IPS-15b (cell line): ENCODE results near the gene LRG1.
"Not testable (repeated sequence)": the region's sequence is repeated elsewhere in the genome, so short reads cannot be mapped to it uniquely, and the experiment has no call there.

Experiments used
- H3K27me3 ChIP-seq: one replicate; pipeline ENCODE4 v1.6.1; 2013; ENCODE audit warnings: low read length; ENCODE audit not compliant: control insufficient read depth, insufficient read depth
- H3K36me3 ChIP-seq: one replicate; pipeline ENCODE4 v1.6.1; 2013; ENCODE audit warnings: low read length; ENCODE audit not compliant: control insufficient read depth, insufficient read depth
- H3K4me1 ChIP-seq: one replicate; pipeline ENCODE4 v1.6.1; 2013; ENCODE audit warnings: mild to moderate bottlenecking, low read length; ENCODE audit not compliant: control insufficient read depth, insufficient read depth
- H3K4me3 ChIP-seq: one replicate; pipeline ENCODE4 v1.5.1; 2013; ENCODE audit warnings: low read depth, low read length
- H3K9ac ChIP-seq: one replicate; pipeline ENCODE4 v1.6.1; 2013; ENCODE audit warnings: low read depth, mild to moderate bottlenecking, low read length
- H3K9me3 ChIP-seq: one replicate; pipeline ENCODE4 v1.6.1; 2013; ENCODE audit warnings: mild to moderate bottlenecking, low read length; ENCODE audit not compliant: control insufficient read depth, insufficient read depth

Gene LRG1

GRCh38 chr19:4570402-4570801 lies 30.6 kb upstream of the LRG1 start:
- Histone ChIP-seq H3K4me1 (peaks cover under 1% of the 10 kb centered on the region), H3K27me3 (no peaks in the 10 kb centered on the region), H3K9ac (no peak overlapping the region), H3K36me3 (no peaks in the 10 kb centered on the region), H3K9me3 (no peaks in the 10 kb centered on the region), H3K4me3 (no peak overlapping the region)

GRCh38 chr19:4568886-4569285 lies 29.1 kb upstream of the LRG1 start:
- no peaks in the 10 kb centered on the region for H3K36me3 ChIP-seq
- H3K9me3 ChIP-seq, result no peaks in the 10 kb centered on the region
- no peak overlapping the region for H3K4me3 ChIP-seq
- no peaks in the 10 kb centered on the region for H3K4me1 ChIP-seq
- no peak overlapping the region for H3K9ac ChIP-seq
- no peaks in the 10 kb centered on the region for H3K27me3 ChIP-seq

GRCh38 chr19:4567584-4568071 lies 27.8 kb upstream of the LRG1 start:
- Histone ChIP-seq H3K27me3 (no peaks in the 10 kb centered on the region), H3K4me1 (no peaks in the 10 kb centered on the region), H3K36me3 (no peaks in the 10 kb centered on the region), H3K9me3 (no peaks in the 10 kb centered on the region), H3K4me3 (no peak overlapping the region), H3K9ac (no peak overlapping the region)

GRCh38 chr19:4566402-4567051 lies 26.7 kb upstream of the LRG1 start:
- Histone ChIP-seq H3K9ac (no peak overlapping the region), H3K4me1 (no peaks in the 10 kb centered on the region), H3K9me3 (no peaks in the 10 kb centered on the region)

GRCh38 chr19:4563562-4563961 lies 23.7 kb upstream of the LRG1 start:
- not testable (repeated sequence) for H3K4me3 ChIP-seq, H3K27me3 ChIP-seq, H3K36me3 ChIP-seq, H3K9me3 ChIP-seq, H3K4me1 ChIP-seq, H3K9ac ChIP-seq

More at GRCh38 chr19:4566402-4567051, 26.7 kb upstream of the LRG1 start:
- no peaks in the 10 kb centered on the region for H3K27me3 ChIP-seq
- H3K4me3 ChIP-seq, result no peak overlapping the region
- H3K36me3 ChIP-seq, result no peaks in the 10 kb centered on the region

GRCh38 chr19:4562085-4562484 lies 22.2 kb upstream of the LRG1 start:
- not testable (repeated sequence) for H3K4me1 ChIP-seq, H3K36me3 ChIP-seq, H3K4me3 ChIP-seq, H3K9me3 ChIP-seq, H3K9ac ChIP-seq, H3K27me3 ChIP-seq

- H3K9ac ChIP-seq, result no peak within 1 kb of the TSS
- peaks cover 2% of the 10 kb centered on the region for H3K4me1 ChIP-seq
- H3K36me3 ChIP-seq, result peaks cover 18% of the 10 kb centered on the region
- H3K4me3 ChIP-seq, result no peak within 1 kb of the TSS
- H3K9me3 ChIP-seq, result no peaks in the 10 kb centered on the region
- H3K27me3 ChIP-seq, result no peaks in the 10 kb centered on the region
Observed at GRCh38 chr19:4559569-4559968, 19.7 kb upstream of the LRG1 start, which contains the start of gene SEMA6B. TSS of gene SEMA6B (minus strand) at chr19:4559684. CDS start at chr19:4558457, 1,227 bp downstream.

- Histone ChIP-seq H3K36me3 (peaks cover 28% of the 10 kb centered on the region), H3K4me3 (no peak overlapping the region), H3K9ac (no peak overlapping the region), H3K27me3 (no peaks in the 10 kb centered on the region), H3K9me3 (no peaks in the 10 kb centered on the region), H3K4me1 (peaks cover 2% of the 10 kb centered on the region)
Observed at GRCh38 chr19:4557971-4558941, 18.4 kb upstream of the LRG1 start.

- no peak overlapping the region for H3K9ac ChIP-seq
- peaks cover 2% of the 10 kb centered on the region for H3K4me1 ChIP-seq
Observed at GRCh38 chr19:4557144-4557970, 17.5 kb upstream of the LRG1 start.

GRCh38 chr19:4556597-4557127 lies 16.8 kb upstream of the LRG1 start:
- no peaks in the 10 kb centered on the region for H3K9me3 ChIP-seq
- no peaks in the 10 kb centered on the region for H3K27me3 ChIP-seq
- H3K4me3 ChIP-seq, result no peak overlapping the region
- H3K9ac ChIP-seq, result no peak overlapping the region
- H3K36me3 ChIP-seq, result peaks cover 44% of the 10 kb centered on the region
- peaks cover 2% of the 10 kb centered on the region for H3K4me1 ChIP-seq

More at GRCh38 chr19:4557144-4557970, 17.5 kb upstream of the LRG1 start:
- Histone ChIP-seq H3K9me3 (no peaks in the 10 kb centered on the region), H3K36me3 (peaks cover 37% of the 10 kb centered on the region), H3K27me3 (no peaks in the 10 kb centered on the region), H3K4me3 (no peak overlapping the region)
